Spleen (tissue), 13 donors: ENCODE data around the gene AHSP. TPM values are rescaled to one million over a fixed set of nuclear protein-coding genes. Genes with fewer than 3 reads are reported as not detected.

Experiments
- DNase-seq: peaks from one replicate; pipeline ENCODE4 v3.0.0-alpha.2; 2020
- H3K27ac ChIP-seq, 8 donors: fragments of 200-600 bp; sonication (generic) in 7 of 8; 1 replicate in 4 of 8; 2 replicates in 4 of 8; pipeline versions ENCODE4 v1.5.0 to v1.8.0; 2016 to 2021; ENCODE audit warnings: inconsistent platforms in 4 of 8, mild to moderate bottlenecking in 4 of 8, moderate library complexity in 1 of 8
- H3K27me3 ChIP-seq, 7 donors: fragments of 200-600 bp; sonication (generic) in 6 of 7; replicated peaks in 1 of 7; 1 replicate in 4 of 7; 2 replicates in 3 of 7; pipeline versions ENCODE4 v1.5.0 to v1.8.0; 2016 to 2021; ENCODE audit warnings: inconsistent platforms in 3 of 7, mild to moderate bottlenecking in 1 of 7
- H3K36me3 ChIP-seq, 6 donors: fragments of 200-600 bp; sonication (generic) in 5 of 6; 1 replicate in 4 of 6; 2 replicates in 2 of 6; pipeline versions ENCODE4 v1.5.0 to v1.8.0; 2016 to 2021; ENCODE audit warnings: inconsistent platforms in 2 of 6
- H3K4me1 ChIP-seq, 6 donors: fragments of 200-600 bp; sonication (generic) in 5 of 6; 1 replicate in 3 of 6; 2 replicates in 3 of 6; pipeline versions ENCODE4 v1.5.0 to v1.8.0; 2016 to 2021; ENCODE audit warnings: inconsistent platforms in 3 of 6
- H3K4me3 ChIP-seq, 8 donors: fragments of 200-600 bp; sonication (generic) in 7 of 8; 1 replicate in 4 of 8; 2 replicates in 4 of 8; pipeline versions ENCODE4 v1.5.0 to v1.8.0; 2016 to 2021; ENCODE audit warnings: inconsistent platforms in 4 of 8, mild to moderate bottlenecking in 4 of 8, moderate library complexity in 2 of 8
- H3K9me3 ChIP-seq, 8 donors: fragments of 200-600 bp; sonication (generic) in 7 of 8; 1 replicate in 4 of 8; 2 replicates in 4 of 8; pipeline versions ENCODE4 v1.5.0 to v1.8.0; 2016 to 2021; ENCODE audit warnings: inconsistent platforms in 4 of 8
- POLR2A ChIP-seq, 3 donors: fragments of 450-650 bp; IDR thresholded peaks; one replicate each; pipeline ENCODE4 v1.5.1; 2017; ENCODE audit warnings: antibody characterized with exemption in 3 of 3, mild to moderate bottlenecking in 1 of 3
- POLR2AphosphoS5 ChIP-seq, 3 donors: sonication (generic); formaldehyde crosslinking; IDR thresholded peaks; one replicate each; pipeline ENCODE4 v1.5.1; 2017; ENCODE audit warnings: antibody characterized with exemption in 3 of 3
- WGBS, 5 donors: extraction: QIAGEN DNeasy Blood & Tissue Kit in 3 of 5; methylation state at CpG; one replicate each; pipeline versions ENCODE4 v1.1.5 to v1.1.7; 2013 to 2018; 5-methylcytosine and 5-hydroxymethylcytosine counted together
- intact Hi-C: fragments of 100-400 bp; cut with DNase I; formaldehyde crosslinking; loops from one replicate; pipeline ENCODE4 v1.15.0; 2023; ENCODE audit warnings: low total_unique reads
- long read RNA-seq, 2 donors: transcript quantifications; one replicate each; lab custom pipeline, GENCODE V29; 2026
- polyA plus RNA-seq, 3 donors: library from polyadenylated mRNA; stranded (reverse); fragments of 200-250 nt; gene quantifications; one replicate each; pipeline ENCODE4 v1.2.1, GENCODE V29; 2013
- total RNA-seq, 7 donors: library from RNA; depleted of rRNA in 3 of 7; stranded (reverse); fragments of >200 nt in 3 of 7; fragmentation: NEBNext Ultra II Directional in 4 of 7; extraction: Animal tissue kit (Norgen Biotek cat#: 25700) in 4 of 7; gene quantifications; one replicate each; pipeline versions ENCODE4 v1.1.0 to v1.2.1, GENCODE V29; 2016 to 2021
- TF ChIP-seq, protein P1 (sequence below), 11 experiments: fragments of 200-600 bp in 7 of 11; fragments of 450-650 bp in 4 of 11; sonication (generic) in 4 of 11; IDR thresholded peaks in 8 of 11; conservative IDR thresholded peaks in 3 of 11; 1 replicate in 7 of 11; 2 replicates in 4 of 11; pipeline versions ENCODE4 v1.4.0 to v1.8.0; 2016 to 2021; ENCODE audit warnings: antibody characterized with exemption in 11 of 11, inconsistent platforms in 4 of 11, mild to moderate bottlenecking in 1 of 11
- donor health status: healthy with polysubstance abuse.
- donor health status: DM: no; HTN: no; CAD: no; lungs with moderate emphysema.
- donor health status: DM: no; HTN: no; CAD: no.
- donor health status: Bipolar disorder and iron deficiency.
- donor health status: healthy.
- donor health status: DM: no; HTN: no; CAD: no.
- donor health status: DM: yes; HTN: yes; CAD: no.

The AHSP gene, protein sequence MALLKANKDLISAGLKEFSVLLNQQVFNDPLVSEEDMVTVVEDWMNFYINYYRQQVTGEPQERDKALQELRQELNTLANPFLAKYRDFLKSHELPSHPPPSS
- total RNA-seq = 10 to 100 TPM in 4 of 7 donors, 1 to 10 TPM in 2, under 1 TPM in 1; 0.86 to 94.3 (median 13.6) TPM
- 1 to 10 TPM in 2 of 3 donors, under 1 TPM in 1; 0.76 to 5.1 (median 1.6) TPM for polyA plus RNA-seq
- long read RNA-seq, donor 1, transcript AHSP-201 (3 exons, 524 nt) = major isoform, 336 of 383 reads
- long read RNA-seq, donor 1, partial matches to known transcripts = 19 of 383 reads
- long read RNA-seq, donor 1, other reads (novel, unspliced or antisense) = 25 of 383 reads
- long read RNA-seq, donor 2, transcript AHSP-201 (3 exons, 524 nt) = major isoform, 560 of 690 reads
- long read RNA-seq, donor 2, partial matches to known transcripts = 48 of 690 reads
- long read RNA-seq, donor 2, other reads (novel, unspliced or antisense) = 77 of 690 reads

DNA sequence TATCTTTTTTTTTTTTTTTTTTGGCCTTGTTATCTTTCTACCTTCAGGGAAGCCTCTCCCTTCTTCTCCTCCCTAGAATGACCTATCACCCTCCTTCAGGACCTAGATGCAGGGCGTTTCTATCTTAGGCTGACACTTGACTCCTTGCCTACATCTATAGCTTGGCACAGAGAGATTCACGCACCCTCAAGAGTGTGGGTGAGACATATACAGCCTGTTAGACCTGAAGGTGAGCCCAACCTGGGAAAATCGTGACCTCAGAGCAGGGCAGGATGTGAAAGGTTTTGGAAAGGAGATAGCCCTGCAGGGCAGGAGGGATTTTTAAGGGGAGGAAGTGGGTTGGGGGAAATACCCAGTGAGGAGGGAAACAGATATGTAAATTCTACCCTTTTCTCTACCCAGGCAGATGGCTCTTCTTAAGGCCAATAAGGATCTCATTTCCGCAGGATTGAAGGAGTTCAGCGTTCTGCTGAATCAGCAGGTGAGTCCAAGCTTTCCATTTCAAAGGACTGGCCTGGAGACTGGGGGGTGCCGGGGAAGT lies at the start of gene AHSP:
AHSP (plus strand) TSS at position 167 of the 541 bp plus-strand sequence; CDS start at position 407, 240 bp downstream.
- H3K4me3 ChIP-seq = peak within 1 kb of the TSS in 3 of 8 donors; percentile 27 to 52 (median 37)
- 67 to 85% (median 69%) methylated on average over 6 of the region's 6 CpGs for WGBS, 5 donors
- intact Hi-C loops = no loop called here

DNA sequence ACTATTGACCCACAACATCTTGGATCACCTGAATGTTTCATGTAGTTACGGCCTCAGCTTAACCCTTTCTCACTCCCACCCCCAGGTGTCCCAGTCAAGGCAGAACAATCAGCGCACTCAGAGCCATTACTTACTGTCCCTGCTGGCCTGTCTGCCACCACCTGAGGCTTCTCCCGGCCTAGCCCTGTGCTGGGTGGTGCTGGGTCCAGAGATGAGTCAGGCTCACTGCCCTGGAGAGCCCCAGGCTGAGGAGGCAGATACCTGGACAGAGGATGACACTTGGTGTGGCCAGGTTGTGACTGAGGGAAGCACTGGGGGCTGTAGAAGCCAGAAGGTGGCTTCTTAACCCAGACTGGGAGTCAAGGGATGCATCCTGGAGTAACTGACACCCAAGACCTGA lies 48.7 kb upstream of the AHSP start:
- DNase-seq = no peak
- no peak overlapping the region for H3K4me3 ChIP-seq
- H3K27me3 ChIP-seq = peaks cover 0 to 63% (median 0%) of the 10 kb centered on the region in 7 donors
- intact Hi-C loops = no loop called here
- H3K36me3 ChIP-seq = peaks cover 0 to 43% (median 0%) of the 10 kb centered on the region in 6 donors
- no peak overlapping the region for H3K27ac ChIP-seq
- no peaks in the 10 kb centered on the region for H3K9me3 ChIP-seq
- no peak for TF ChIP-seq POLR2A (IDR thresholded peaks at IDR 0.05)
- TF ChIP-seq POLR2AphosphoS5 (IDR thresholded peaks at IDR 0.05) = peak in 1 of 3 donors; percentile 27
- peaks cover 0 to 58% (median 34%) of the 10 kb centered on the region in 6 donors for H3K4me1 ChIP-seq
- 83 to 90% (median 86%) methylated on average over 3 of the region's 3 CpGs for WGBS, 5 donors

More for the DNA sequence above, at the start of gene AHSP:
- TF ChIP-seq POLR2A (IDR thresholded peaks at IDR 0.05) (no peak), POLR2AphosphoS5 (IDR thresholded peaks at IDR 0.05) (no peak)
- TF ChIP-seq, protein P1, sequence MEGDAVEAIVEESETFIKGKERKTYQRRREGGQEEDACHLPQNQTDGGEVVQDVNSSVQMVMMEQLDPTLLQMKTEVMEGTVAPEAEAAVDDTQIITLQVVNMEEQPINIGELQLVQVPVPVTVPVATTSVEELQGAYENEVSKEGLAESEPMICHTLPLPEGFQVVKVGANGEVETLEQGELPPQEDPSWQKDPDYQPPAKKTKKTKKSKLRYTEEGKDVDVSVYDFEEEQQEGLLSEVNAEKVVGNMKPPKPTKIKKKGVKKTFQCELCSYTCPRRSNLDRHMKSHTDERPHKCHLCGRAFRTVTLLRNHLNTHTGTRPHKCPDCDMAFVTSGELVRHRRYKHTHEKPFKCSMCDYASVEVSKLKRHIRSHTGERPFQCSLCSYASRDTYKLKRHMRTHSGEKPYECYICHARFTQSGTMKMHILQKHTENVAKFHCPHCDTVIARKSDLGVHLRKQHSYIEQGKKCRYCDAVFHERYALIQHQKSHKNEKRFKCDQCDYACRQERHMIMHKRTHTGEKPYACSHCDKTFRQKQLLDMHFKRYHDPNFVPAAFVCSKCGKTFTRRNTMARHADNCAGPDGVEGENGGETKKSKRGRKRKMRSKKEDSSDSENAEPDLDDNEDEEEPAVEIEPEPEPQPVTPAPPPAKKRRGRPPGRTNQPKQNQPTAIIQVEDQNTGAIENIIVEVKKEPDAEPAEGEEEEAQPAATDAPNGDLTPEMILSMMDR (IDR thresholded peaks at IDR 0.05 in 8 of 11, conservative IDR thresholded peaks at IDR 0.05 in 3 of 11) = no peak
- Histone ChIP-seq H3K4me1 (peaks cover 0 to 21% (median 7%) of the 10 kb centered on the region in 6 donors), H3K27ac (no peak within 1 kb of the TSS), H3K27me3 (peaks cover 0 to 64% (median 23%) of the 10 kb centered on the region in 7 donors), H3K9me3 (no peaks in the 10 kb centered on the region), H3K36me3 (no peaks in the 10 kb centered on the region)
- DNase-seq = no peak

DNA sequence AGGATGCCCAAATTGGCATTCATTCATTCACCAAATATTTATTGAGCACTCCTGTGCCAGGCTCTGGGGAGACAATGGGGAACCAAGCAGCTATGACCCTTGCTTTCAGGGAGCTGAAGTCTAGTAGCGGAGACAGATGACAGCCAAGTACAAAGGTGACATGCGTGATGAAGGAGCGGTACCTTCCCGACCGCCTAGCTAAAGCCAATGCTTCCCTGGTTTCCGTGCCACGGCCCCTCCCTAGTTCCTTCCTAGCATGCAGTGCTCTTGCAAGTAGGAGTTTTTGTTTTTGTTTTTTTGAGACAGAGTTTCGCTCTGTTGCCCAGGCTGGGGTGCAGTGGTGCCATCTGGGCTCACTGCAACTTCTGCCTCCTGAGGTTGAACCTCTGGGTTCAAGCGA lies 47.9 kb upstream of the AHSP start:
- intact Hi-C loops = loop anchor here (10.0 kb wide), 1 partner anchor 235 kb away; a partner anchor contains a TSS
- Histone ChIP-seq H3K4me1 (peaks cover 0 to 50% (median 34%) of the 10 kb centered on the region in 6 donors), H3K9me3 (no peaks in the 10 kb centered on the region), H3K27me3 (peaks cover 0 to 67% (median 0%) of the 10 kb centered on the region in 7 donors), H3K27ac (no peak overlapping the region), H3K4me3 (no peak overlapping the region), H3K36me3 (peaks cover 0 to 36% (median 0%) of the 10 kb centered on the region in 6 donors)
- TF ChIP-seq POLR2A (IDR thresholded peaks at IDR 0.05) (no peak), POLR2AphosphoS5 (IDR thresholded peaks at IDR 0.05) (no peak)
- TF ChIP-seq, protein P1 (IDR thresholded peaks at IDR 0.05 in 8 of 11, conservative IDR thresholded peaks at IDR 0.05 in 3 of 11) = no peak
- WGBS, 5 donors = 83 to 96% (median 88%) methylated on average over 9 of the region's 9 CpGs
- DNase-seq = no peak

DNA sequence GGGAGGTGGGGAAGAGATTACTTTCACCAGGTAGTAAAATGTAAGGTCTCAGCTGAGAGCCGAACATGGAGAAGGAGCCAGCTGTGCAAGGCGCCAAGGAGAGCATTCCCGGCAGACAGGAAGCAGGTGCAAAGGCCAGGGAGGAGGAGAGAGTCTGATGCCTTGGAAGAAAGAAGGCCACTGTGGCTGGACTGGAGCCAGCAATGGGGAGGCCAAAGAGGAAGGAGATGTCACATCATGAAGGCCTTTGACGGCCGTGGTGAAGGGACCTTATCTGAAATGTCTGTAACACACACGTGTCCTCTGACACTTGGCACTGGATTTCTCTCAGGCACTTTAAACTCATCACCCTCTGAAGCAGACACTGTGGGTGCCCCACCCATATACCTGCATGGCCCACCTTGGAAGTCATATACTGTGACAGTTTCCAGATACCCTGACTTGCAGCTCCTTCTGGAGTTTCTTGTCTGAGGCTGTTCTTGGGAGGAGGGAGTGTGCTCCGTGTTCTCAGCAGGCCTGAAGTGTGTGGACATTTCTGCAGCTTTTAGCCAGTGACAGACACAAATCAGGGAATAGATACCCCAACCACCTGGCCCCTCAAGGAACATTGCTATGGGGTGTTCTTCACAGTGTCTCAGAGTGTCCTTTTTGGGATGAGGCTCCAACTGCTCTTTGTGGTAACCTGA lies 46.7 kb upstream of the AHSP start:
- H3K9me3 ChIP-seq = no peaks in the 10 kb centered on the region
- intact Hi-C loops = loop anchor here (10.0 kb wide), 1 partner anchor 234 kb away; a partner anchor contains a TSS
- 20 to 38% (median 29%) methylated on average over 7 of the region's 7 CpGs for WGBS, 5 donors
- H3K27me3 ChIP-seq = peaks cover 0 to 66% (median 0%) of the 10 kb centered on the region in 7 donors
- H3K27ac ChIP-seq = no peak overlapping the region
- peak; percentile 69 for DNase-seq
- H3K36me3 ChIP-seq = peaks cover 0 to 23% (median 0%) of the 10 kb centered on the region in 6 donors
- H3K4me1 ChIP-seq = peaks cover 0 to 38% (median 28%) of the 10 kb centered on the region in 6 donors
- H3K4me3 ChIP-seq = no peak overlapping the region
- no peak for TF ChIP-seq POLR2A (IDR thresholded peaks at IDR 0.05)
- TF ChIP-seq POLR2AphosphoS5 (IDR thresholded peaks at IDR 0.05) = peak in 2 of 3 donors; percentile 31 to 46
